Peyer's patch (tissue), 4 donors: Measurements from ENCODE around the gene FGFR2. TPM values are rescaled to one million over a fixed set of nuclear protein-coding genes. Genes with fewer than 3 reads are reported as not detected.
A peak's percentile ranks its signal among the peaks of the same experiment; 100 is the strongest.

Source experiments
- DNase-seq, 3 donors: peaks; one replicate each; pipeline ENCODE4 v3.0.0-alpha.2; 2017 to 2019
- H3K27ac ChIP-seq, 4 donors: fragments of 200-600 bp; sonication (generic); one replicate each; pipeline ENCODE4 v1.5.1; 2016 to 2019
- H3K27me3 ChIP-seq, 2 donors: fragments of 200-600 bp; sonication (generic); one replicate each; pipeline ENCODE4 v1.5.1; 2019
- H3K36me3 ChIP-seq, 3 donors: fragments of 200-600 bp; sonication (generic); one replicate each; pipeline ENCODE4 v1.5.1; 2016 to 2019
- H3K4me1 ChIP-seq, 4 donors: fragments of 200-600 bp; sonication (generic); one replicate each; pipeline ENCODE4 v1.5.1; 2016 to 2019
- H3K4me3 ChIP-seq, 4 donors: fragments of 200-600 bp; sonication (generic); 1 replicate in 3 of 4; 2 replicates in 1 of 4; pipeline ENCODE4 v1.5.1; 2016 to 2019; ENCODE audit warnings: mild to moderate bottlenecking in 1 of 4
- H3K9me3 ChIP-seq, 4 donors: fragments of 200-600 bp; sonication (generic); one replicate each; pipeline ENCODE4 v1.5.1; 2016 to 2019; ENCODE audit warnings: mild to moderate bottlenecking in 1 of 4
- POLR2A ChIP-seq, 2 donors: fragments of 450-650 bp; IDR thresholded peaks; one replicate each; pipeline ENCODE4 v1.5.1; 2017; ENCODE audit warnings: antibody characterized with exemption in 2 of 2, mild to moderate bottlenecking in 2 of 2, moderate library complexity in 2 of 2
- total RNA-seq, 4 donors: library from RNA; depleted of rRNA; stranded (reverse); fragments of >200 nt; gene quantifications; one replicate each; pipeline ENCODE4 v1.1.0, GENCODE V29; 2016
- TF ChIP-seq, protein P1 (sequence below), 6 experiments: fragments of 450-650 bp in 4 of 6; fragments of 200-600 bp in 2 of 6; sonication (generic) in 1 of 6; IDR thresholded peaks; one replicate each; pipeline ENCODE4 v1.5.1; 2017 to 2019; ENCODE audit warnings: antibody characterized with exemption in 6 of 6, mild to moderate bottlenecking in 3 of 6, moderate library complexity in 1 of 6

Gene FGFR2
- total RNA-seq, 4 donors from 2014 or later = 12.9 to 22.9 (median 19.9) TPM

DNA sequence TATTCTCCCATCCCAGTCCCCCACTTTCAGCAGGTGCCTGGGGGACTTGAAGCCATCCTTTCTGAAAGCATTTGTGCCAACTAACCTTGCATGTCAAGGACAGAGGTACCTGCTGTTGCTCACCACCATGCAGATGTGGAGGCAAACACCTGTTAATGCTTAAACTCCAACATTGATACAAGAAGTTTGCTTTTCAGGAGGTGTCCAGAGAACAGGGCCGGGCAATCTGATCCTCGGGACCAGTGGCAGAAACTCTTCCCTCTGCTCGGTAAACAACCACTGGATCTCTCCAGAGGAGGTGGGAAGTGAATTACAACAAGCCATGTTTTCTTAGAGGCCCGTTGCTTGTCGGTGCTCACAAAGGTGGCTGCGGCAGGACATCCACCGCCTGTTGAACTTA lies 54.7 kb downstream of the FGFR2 start:
- no peak for DNase-seq
- Histone ChIP-seq H3K4me3 (no peak overlapping the region), H3K27ac (no peak overlapping the region), H3K9me3 (no peaks in the 10 kb centered on the region), H3K4me1 (no peaks in the 10 kb centered on the region), H3K36me3 (no peaks in the 10 kb centered on the region), H3K27me3 (no peaks in the 10 kb centered on the region)
- TF ChIP-seq POLR2A (IDR thresholded peaks at IDR 0.05) = no peak
- TF ChIP-seq, protein P1, sequence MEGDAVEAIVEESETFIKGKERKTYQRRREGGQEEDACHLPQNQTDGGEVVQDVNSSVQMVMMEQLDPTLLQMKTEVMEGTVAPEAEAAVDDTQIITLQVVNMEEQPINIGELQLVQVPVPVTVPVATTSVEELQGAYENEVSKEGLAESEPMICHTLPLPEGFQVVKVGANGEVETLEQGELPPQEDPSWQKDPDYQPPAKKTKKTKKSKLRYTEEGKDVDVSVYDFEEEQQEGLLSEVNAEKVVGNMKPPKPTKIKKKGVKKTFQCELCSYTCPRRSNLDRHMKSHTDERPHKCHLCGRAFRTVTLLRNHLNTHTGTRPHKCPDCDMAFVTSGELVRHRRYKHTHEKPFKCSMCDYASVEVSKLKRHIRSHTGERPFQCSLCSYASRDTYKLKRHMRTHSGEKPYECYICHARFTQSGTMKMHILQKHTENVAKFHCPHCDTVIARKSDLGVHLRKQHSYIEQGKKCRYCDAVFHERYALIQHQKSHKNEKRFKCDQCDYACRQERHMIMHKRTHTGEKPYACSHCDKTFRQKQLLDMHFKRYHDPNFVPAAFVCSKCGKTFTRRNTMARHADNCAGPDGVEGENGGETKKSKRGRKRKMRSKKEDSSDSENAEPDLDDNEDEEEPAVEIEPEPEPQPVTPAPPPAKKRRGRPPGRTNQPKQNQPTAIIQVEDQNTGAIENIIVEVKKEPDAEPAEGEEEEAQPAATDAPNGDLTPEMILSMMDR (IDR thresholded peaks at IDR 0.05) = no peak

DNA sequence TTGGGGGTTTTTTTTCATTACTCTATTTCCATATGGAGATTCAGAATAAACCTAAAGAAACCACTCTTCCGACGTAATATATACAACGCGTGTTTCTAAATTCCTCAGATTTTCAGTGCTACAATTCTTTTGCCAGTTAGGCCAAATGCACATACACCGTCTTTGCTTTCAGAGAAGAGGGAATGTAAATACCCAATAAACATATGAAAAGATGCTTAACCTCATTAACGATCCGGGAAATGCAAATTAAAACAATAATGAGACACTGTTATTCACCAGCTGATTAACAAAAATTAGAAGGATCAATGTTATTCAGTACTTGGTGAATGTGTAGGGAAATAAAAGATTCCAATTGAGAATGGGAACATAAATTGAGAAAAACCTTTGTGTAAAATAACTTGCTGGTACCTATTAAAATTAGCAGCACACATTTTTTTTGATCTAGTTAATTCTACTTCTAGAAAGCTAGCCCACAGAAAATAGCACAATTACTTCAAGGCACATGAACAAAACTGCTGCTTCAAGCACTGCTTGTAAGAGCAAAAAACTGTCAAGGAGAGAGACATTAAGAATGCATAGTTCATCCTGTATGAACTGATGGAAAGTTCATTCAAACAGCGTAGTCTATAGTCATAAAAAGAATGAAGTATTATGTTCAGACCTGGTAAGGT lies 56.7 kb downstream of the FGFR2 start:
- no peaks in the 10 kb centered on the region for H3K9me3 ChIP-seq
- H3K27me3 ChIP-seq = no peaks in the 10 kb centered on the region
- no peaks in the 10 kb centered on the region for H3K36me3 ChIP-seq
- TF ChIP-seq, protein P1 (IDR thresholded peaks at IDR 0.05) = no peak
- no peak for TF ChIP-seq POLR2A (IDR thresholded peaks at IDR 0.05)
- H3K4me3 ChIP-seq = no peak overlapping the region
- H3K4me1 ChIP-seq = no peaks in the 10 kb centered on the region
- no peak for DNase-seq
- H3K27ac ChIP-seq = no peak overlapping the region

DNA sequence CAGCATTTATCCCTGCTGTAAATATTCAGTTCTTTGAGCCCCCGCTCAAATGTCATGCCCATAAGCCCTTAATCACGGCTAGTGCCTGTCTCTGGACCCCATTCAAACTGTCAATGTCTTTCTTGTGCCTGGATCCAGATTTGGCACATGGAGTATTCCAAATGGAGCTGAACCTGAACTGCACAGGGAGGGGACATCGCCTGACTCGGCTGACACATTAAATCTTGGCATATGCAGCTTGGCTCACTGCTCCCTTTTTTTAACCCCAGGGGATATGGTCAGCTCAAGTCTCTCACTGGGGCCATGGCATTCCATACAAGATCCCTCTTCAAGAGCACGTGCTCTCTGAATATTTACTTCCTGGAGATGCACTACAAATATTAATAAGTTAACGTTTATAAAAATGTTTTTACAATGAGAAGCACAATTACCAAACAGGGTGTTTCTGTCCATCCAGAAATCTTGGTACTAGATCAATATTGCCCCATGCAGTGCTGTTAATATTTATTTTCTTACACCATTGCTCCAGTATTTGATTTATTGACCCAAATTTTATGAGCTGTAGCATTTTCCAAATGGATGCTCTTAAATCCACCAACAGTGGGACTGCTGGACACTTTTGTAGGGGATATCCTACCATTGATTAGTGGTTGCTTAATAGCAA lies 57.4 kb downstream of the FGFR2 start:
- no peaks in the 10 kb centered on the region for H3K4me1 ChIP-seq
- H3K4me3 ChIP-seq = no peak overlapping the region
- no peak overlapping the region for H3K27ac ChIP-seq
- no peak for DNase-seq
- no peaks in the 10 kb centered on the region for H3K9me3 ChIP-seq
- H3K36me3 ChIP-seq = no peaks in the 10 kb centered on the region
- no peak for TF ChIP-seq POLR2A (IDR thresholded peaks at IDR 0.05)
- TF ChIP-seq, protein P1 (IDR thresholded peaks at IDR 0.05) = no peak
- H3K27me3 ChIP-seq = no peaks in the 10 kb centered on the region

DNA sequence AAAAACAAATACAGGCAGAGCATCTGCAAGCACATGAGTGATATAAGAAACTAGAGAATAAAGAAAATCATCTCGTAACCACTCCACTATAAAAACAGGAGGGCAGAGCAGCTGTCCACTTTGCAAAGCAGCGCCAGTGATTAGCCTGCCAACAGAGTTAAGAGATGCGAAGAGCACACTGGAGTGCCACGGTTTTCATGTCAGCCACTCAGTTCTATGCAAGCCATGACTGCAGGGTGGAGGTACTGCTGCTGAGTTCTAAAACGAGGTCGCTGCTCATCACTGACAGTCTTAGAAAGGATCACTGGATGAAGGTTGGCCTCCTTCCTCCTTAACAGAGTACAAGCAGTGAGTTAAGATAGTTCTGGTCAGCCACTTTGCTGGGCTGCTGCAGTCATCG lies 58.5 kb downstream of the FGFR2 start:
- Histone ChIP-seq H3K9me3 (no peaks in the 10 kb centered on the region), H3K27ac (no peak overlapping the region), H3K27me3 (no peaks in the 10 kb centered on the region), H3K36me3 (no peaks in the 10 kb centered on the region), H3K4me1 (no peaks in the 10 kb centered on the region), H3K4me3 (no peak overlapping the region)
- TF ChIP-seq, protein P1 (IDR thresholded peaks at IDR 0.05) = no peak
- TF ChIP-seq POLR2A (IDR thresholded peaks at IDR 0.05) = no peak
- DNase-seq = no peak

DNA sequence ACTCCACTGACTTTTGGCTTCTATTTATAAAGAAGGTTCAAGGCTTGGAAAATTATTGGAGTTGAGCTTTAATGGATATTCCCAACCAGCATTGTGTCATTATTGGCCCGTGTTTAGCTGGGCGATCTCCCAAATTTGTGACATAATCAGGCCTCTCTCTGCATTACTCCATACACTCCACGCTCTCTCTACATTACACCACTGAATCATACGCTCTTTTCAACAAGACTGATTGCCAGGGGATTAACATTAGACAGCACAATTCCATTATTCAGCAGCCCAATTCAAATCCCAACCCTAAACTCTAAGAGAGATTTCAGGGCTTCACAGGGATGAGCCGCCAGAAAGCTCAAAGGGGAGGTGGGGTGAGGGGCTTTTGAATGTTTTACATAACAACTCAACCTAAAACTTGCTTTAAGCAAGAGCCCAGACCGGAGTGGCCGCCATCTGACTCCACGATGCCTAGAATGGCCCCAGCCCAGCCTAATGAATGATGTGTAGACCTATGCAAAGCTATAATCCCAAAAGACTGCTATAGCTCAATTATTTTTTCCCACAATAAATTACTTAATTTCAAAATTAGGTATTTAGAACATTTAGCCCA lies 61.8 kb downstream of the FGFR2 start:
- Histone ChIP-seq H3K9me3 (no peaks in the 10 kb centered on the region), H3K27me3 (no peaks in the 10 kb centered on the region), H3K36me3 (no peaks in the 10 kb centered on the region), H3K27ac (peak overlapping the region in 1 of 4 donors; percentile 28), H3K4me1 (no peaks in the 10 kb centered on the region), H3K4me3 (no peak overlapping the region)
- DNase-seq = no peak
- TF ChIP-seq POLR2A (IDR thresholded peaks at IDR 0.05) = no peak
- TF ChIP-seq, protein P1 (IDR thresholded peaks at IDR 0.05) = no peak
